ENCODE data around the gene PDILT.
"Not testable (repeated sequence)": the region's sequence is repeated elsewhere in the genome, so short reads cannot be mapped to it uniquely, and the experiment has no call there.

Gene PDILT

GRCh38 chr16:20404637-20405036 lies at the start of gene PDILT:
Gene PDILT, minus strand, starts transcription at chr16:20404737. Its CDS starts 5,437 bp downstream, at chr16:20399300.
- no peak for FAIRE-seq

GRCh38 chr16:20453633-20454032 lies 49.1 kb upstream of the PDILT start:
- not testable (repeated sequence) for FAIRE-seq

- FAIRE-seq = not testable (repeated sequence)
Observed at GRCh38 chr16:20451364-20451763, 46.8 kb upstream of the PDILT start, which contains the start of gene ACSM2A. Gene ACSM2A, plus strand, starts transcription at chr16:20451521. Its CDS starts 8,594 bp downstream, at chr16:20460115.

- FAIRE-seq = not testable (repeated sequence)
Observed at GRCh38 chr16:20446652-20447393, 42.3 kb upstream of the PDILT start.

GRCh38 chr16:20441859-20442258 lies 37.3 kb upstream of the PDILT start:
- FAIRE-seq = not testable (repeated sequence)

DNA sequence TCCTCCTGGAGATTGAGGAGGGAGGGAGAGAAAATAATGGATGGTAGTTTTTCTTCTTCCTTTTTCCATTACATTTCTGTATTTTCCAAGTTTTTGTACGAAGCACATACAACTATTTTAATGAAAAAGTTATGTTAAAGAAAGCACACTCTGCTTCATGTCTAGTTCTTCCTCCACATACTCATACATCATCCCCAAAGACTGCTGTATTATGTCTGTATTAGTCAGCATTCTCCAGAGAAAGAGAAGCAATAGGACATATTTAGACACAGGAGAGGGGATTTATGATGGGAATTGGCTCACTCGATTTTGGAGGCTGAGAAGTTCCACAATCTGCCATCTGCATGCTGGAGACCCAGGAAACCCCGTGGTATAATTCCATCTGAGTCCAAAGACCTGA lies 36.7 kb upstream of the PDILT start:
- no peak for FAIRE-seq

DNA sequence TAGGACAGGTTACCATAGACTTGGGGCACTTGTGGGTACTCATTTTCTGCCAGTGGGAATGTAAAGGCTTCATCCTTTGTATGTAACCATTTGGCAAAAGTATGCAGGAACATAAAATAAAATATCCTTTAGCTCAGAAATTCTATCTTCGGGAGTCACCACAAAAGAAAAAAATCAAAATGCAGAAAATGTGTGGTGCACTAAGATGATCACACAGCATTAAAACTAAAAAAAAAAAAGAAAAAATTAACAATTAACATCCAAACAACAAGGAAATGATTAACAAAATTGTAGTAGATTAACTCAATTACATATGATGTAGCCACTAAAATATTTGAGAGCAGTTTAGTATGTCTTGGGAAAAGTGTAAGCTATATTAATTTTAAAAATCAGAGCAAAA lies 36.2 kb upstream of the PDILT start:
- not testable (repeated sequence) for FAIRE-seq

DNA sequence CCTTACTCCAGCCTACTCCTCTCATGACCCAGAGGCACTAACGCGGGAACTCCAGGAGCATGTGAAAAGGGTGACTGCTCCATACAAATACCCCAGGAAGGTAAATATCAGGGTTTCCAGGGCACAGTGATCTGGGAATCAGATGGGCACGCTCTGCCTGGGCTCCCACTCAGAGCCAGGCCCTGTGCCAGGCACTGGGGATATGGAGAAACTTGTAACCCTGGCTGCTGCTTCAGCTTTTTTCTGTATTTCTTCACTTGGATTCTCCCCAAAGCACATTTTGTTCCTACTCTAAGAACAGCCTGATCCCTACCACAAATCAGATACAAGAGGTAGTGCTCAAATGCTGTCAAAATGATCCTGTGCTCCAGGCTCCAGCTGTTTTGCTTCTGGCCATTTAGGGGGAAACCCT lies 35.3 kb upstream of the PDILT start:
- FAIRE-seq = not testable (repeated sequence)

DNA sequence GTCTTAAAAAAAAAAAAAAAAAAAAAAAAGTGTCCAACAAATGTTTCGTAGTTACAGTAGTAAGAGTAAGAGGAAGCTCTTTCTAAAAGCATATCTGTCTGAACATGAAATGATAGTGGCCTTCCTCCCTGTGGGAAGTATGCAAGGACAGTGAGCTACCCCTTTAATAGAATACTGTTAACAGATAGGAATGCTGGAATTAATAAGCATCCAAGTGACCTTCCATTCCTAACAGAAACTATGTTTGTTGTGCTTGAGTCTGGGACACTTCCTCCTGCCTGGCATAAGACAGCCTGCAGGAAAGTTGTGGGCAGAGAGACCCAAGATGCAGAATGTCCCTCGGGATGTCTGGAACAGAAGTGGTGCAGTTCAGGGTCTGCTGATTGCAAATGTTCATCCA lies 34.4 kb upstream of the PDILT start:
- not testable (repeated sequence) for FAIRE-seq

- FAIRE-seq = no peak
Observed at GRCh38 chr16:20430948-20431347, 26.4 kb upstream of the PDILT start.

DNA sequence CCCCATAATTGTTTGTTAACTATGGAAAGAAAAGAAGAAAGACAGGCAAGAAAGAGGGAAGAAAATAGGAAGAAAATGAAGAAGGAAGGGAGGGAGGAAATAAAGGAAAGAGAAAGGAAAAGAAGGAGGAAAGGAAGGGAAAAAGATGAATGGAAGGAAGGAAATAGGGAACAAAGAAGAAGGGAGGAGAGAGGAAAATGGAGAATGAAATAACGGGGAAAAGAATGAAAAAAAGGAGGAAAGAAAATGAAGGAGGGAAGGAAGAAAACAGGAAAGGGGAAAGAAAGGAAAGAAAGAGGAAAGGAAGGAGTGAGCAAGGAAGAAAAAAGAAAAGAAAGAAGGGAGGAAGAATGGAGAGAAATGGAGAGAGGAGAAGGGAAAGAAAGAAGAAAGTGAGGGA lies 25.9 kb upstream of the PDILT start:
- FAIRE-seq = not testable (repeated sequence)

DNA sequence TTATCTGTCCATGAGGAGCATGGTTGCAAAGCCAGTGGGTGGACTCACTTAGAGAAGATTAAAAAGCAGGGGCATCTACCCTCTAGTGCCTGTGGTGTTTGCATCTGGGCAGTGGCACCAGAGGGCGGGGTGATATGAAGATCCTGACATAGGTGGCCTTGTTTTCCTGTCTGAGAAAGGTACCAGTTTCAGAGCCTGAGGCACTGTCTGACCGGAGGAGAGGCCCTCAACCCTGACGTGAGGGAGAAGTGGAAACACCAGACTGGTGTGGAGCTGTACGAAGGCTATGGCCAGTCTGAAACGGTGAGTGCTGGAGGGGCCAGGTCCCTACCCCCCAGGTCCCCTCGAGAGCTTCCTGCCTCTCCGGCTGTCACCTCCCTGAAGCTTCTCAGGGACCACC lies 25.0 kb upstream of the PDILT start:
- not testable (repeated sequence) for FAIRE-seq

- FAIRE-seq = not testable (repeated sequence)
Observed at GRCh38 chr16:20427401-20427797, 22.9 kb upstream of the PDILT start.

- FAIRE-seq = no peak
Observed at GRCh38 chr16:20424129-20424866, 19.8 kb upstream of the PDILT start.

- FAIRE-seq = not testable (repeated sequence)
Observed at GRCh38 chr16:20423772-20424128, 19.2 kb upstream of the PDILT start.

DNA sequence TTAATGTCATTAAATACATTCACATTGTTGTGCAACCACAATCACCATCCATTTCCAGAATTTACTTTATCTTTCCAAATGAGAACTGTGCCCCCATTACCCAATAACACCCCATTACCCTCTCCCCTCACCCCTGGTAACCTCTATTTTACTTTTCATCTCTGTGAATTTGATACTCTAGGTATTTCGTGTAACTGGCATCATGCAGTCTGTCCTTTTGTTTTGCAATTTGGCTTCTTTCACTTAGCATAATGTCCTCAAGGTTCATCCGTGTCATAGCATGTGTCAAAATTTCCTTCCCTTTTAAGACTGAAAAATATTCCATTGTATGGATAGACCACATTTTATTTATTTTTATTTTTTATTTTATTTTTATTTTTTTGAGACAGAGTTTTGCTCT lies 17.2 kb upstream of the PDILT start:
- FAIRE-seq = not testable (repeated sequence)

DNA sequence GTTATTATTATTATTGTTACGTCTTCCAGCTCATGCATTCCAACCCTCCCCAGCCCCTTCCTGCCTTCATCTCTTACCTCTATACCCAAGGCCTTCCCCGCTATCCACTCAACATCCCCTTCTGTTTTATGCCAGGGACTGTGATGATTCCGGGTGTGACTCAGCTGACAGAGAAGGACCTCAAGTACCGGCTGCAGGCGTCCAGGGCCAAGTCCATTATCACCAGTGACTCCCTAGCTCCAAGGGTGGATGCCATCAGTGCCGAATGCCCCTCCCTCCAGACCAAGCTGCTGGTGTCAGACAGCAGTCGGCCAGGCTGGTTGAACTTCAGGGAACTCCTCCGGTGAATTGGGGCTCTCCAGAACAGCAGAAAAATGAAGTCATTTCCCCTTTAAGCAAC lies 14.6 kb upstream of the PDILT start:
- FAIRE-seq = not testable (repeated sequence)

- FAIRE-seq = no peak
Observed at GRCh38 chr16:20415541-20415940, 11.0 kb upstream of the PDILT start.

GRCh38 chr16:20411055-20411454 lies 6.5 kb upstream of the PDILT start:
- no peak for FAIRE-seq

DNA sequence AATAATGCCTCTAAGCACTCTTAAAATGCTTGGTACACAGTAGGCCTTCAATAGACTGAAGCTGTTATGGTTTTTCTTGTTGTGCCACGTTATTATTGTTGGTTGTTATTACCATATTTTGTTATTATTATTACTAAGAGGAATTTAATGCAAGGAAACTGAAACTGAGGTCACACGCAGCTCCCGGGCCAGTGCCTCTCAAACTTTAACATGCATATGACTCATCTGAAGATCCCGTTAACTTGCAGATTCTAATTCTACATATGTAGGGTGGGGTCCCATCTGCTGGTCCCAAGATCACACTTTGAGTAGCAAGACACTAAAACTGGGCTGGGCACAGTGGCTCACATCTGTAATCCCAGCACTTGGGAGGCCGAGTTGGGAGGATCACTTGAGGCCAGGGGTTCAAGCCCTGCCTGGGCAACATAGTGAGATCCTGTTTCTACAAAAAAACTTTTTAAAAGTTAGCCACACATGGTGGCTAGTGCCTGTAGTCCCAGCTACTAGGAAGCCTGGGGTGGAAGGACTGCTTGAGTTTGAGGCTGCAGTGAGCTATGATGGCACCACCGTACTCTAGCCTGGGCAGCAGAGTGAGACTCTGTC lies 5.7 kb upstream of the PDILT start:
- no peak for FAIRE-seq

GRCh38 chr16:20409398-20410120 lies 5.0 kb upstream of the PDILT start, which contains the start of gene ACSM5:
Gene ACSM5, plus strand, starts transcription at chr16:20409534. Its CDS starts 1,951 bp downstream, at chr16:20411485.
- FAIRE-seq = no peak

- FAIRE-seq = no peak
Observed at GRCh38 chr16:20402651-20403050, 1.9 kb downstream of the PDILT start.

DNA sequence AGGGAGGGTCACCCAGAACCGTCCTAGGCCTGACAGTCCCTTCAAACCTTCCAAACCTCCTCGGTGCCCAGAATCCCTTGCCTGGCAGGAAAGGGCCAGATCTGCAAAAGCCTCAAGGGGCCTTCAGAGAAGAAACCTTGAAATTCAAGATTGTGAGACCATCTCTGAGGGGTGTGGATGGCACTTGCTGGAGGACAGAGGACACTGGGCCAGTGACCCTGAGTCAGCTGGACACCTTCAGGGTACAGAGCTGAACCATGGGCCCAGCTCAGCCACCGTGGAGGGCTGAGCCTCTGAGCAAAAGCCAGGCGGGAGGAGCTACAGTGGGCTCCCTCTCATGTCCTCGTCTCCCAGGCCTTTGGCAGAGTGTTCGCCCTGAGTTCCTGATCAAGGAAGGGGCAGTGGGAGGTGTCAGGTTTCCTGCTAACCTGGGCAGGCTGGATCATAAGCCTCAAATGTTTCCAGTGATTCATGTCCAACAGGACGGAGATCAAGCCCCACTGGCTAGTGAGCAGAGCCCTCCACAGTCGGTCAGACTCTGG lies 3.0 kb downstream of the PDILT start:
- no peak for FAIRE-seq

All from TTC549 (cell line).